K562 (cell line): Measurements from ENCODE around the gene CCDC9B. TPM values are rescaled to one million over a fixed set of nuclear protein-coding genes. Genes with fewer than 3 reads are reported as not detected.
A peak's percentile ranks its signal among the peaks of the same experiment; 100 is the strongest.

Source experiments
- CAMTA2 ChIP-seq: fragments of 250-450 bp; sonication (Bioruptor Pico); conservative IDR thresholded peaks from 2 replicates; pipeline ENCODE4 v1.5.1; 2022
- CBX1 ChIP-seq: sonication (generic); IDR thresholded peaks from 2 replicates; pipeline ENCODE4 v1.6.1; 2016; ENCODE audit warnings: antibody characterized with exemption, low read depth, mild to moderate bottlenecking
- CTBP1 ChIP-seq: fragments of 450-650 bp; IDR thresholded peaks from 2 replicates; pipeline ENCODE4 v1.6.1; 2016; ENCODE audit warnings: borderline replicate concordance
- DIDO1 ChIP-seq: fragments of 450-650 bp; IDR thresholded peaks from 2 replicates; pipeline ENCODE4 v1.6.1; 2016; ENCODE audit warnings: low read depth, missing biosample characterization, missing genetic modification characterization
- FIP1L1 ChIP-seq: fragments of 200-400 bp; formaldehyde crosslinking; IDR thresholded peaks from 2 replicates; pipeline ENCODE4 v1.6.1; 2018; ENCODE audit warnings: mild to moderate bottlenecking, low read depth, low read length; ENCODE audit not compliant: poor library complexity, severe bottlenecking
- FOXM1 ChIP-seq, 2 experiments: fragments of 450-650 bp in 1 of 2; sonication (generic) in 1 of 2; formaldehyde crosslinking in 1 of 2; IDR thresholded peaks; 2 replicates each; pipeline versions ENCODE4 v1.6.1 to v1.9.0; 2017 to 2022; ENCODE audit warnings: low read depth in 2 of 2, mild to moderate bottlenecking in 2 of 2, missing genetic modification reagents in 1 of 2, moderate library complexity in 1 of 2
- GTF2E2 ChIP-seq: fragments of 200-800 bp; sonication (Bioruptor generic); IDR thresholded peaks from 2 replicates; pipeline ENCODE4 v1.6.1; 2016; ENCODE audit warnings: missing genetic modification characterization, missing compliant biosample characterization
- HMG20B ChIP-seq: fragments of 250-450 bp; sonication (Bioruptor Pico); IDR thresholded peaks from 2 replicates; pipeline ENCODE4 v1.5.0; 2021; ENCODE audit warnings: mild to moderate bottlenecking
- L3MBTL2 ChIP-seq: fragments of 450-650 bp; IDR thresholded peaks from 2 replicates; pipeline ENCODE4 v1.6.1; 2016; ENCODE audit warnings: mild to moderate bottlenecking, moderate library complexity
- PHB ChIP-seq: fragments of 250-450 bp; sonication (Bioruptor Pico); IDR thresholded peaks from 2 replicates; pipeline ENCODE4 v1.5.0; 2021
- SMARCC2 ChIP-seq: fragments of 450-650 bp; IDR thresholded peaks from 2 replicates; pipeline ENCODE4 v1.6.1; 2017; ENCODE audit warnings: antibody characterized with exemption, moderate library complexity, mild to moderate bottlenecking, low read depth
- TAF7 ChIP-seq: fragments of 450-650 bp; IDR thresholded peaks from 2 replicates; pipeline ENCODE4 v1.6.1; 2016; ENCODE audit warnings: missing genetic modification characterization, missing compliant biosample characterization
- ZFX ChIP-seq: sonication (generic); formaldehyde crosslinking; IDR thresholded peaks from 2 replicates; pipeline ENCODE4 v1.8.0; 2022; ENCODE audit warnings: mild to moderate bottlenecking, missing genetic modification reagents, moderate library complexity
- ZNF12 ChIP-seq: sonication (generic); formaldehyde crosslinking; IDR thresholded peaks from 2 replicates; pipeline ENCODE4 v1.4.0; 2020; ENCODE audit warnings: mild to moderate bottlenecking, missing genetic modification reagents
- ZNF445 ChIP-seq: fragments of 250-450 bp; sonication (Bioruptor Pico); IDR thresholded peaks from 2 replicates; pipeline ENCODE4 v1.4.0; 2020; ENCODE audit warnings: low read depth, mild to moderate bottlenecking, moderate library complexity
- ZNF76 ChIP-seq: fragments of 250-450 bp; sonication (Bioruptor Pico); IDR thresholded peaks from 2 replicates; pipeline ENCODE4 v1.4.0; 2020; ENCODE audit warnings: mild to moderate bottlenecking, moderate library complexity, borderline replicate concordance
- polyA plus RNA-seq, 8 experiments: library from polyadenylated mRNA; depleted of rRNA in 4 of 8; stranded (reverse) in 5 of 8; unstranded in 3 of 8; fragments of >200 nt; fragmentation: Nextera tagmentation in 2 of 8; fragmentation: Illumina TruSeq in 1 of 8; extraction: Ambion mirVana in 2 of 8; extraction: Trizol in 1 of 8; gene quantifications; 2 replicates each; pipeline versions ENCODE4 v1.2.1 to v1.2.3, GENCODE V29; 2011 to 2014; ENCODE audit warnings: inconsistent platforms in 1 of 8, missing spikeins in 1 of 8
- total RNA-seq, 7 experiments: library from RNA; depleted of rRNA in 6 of 7; stranded (reverse); fragments of >200 nt in 6 of 7; fragmentation: Illumina TruSeq in 2 of 7; extraction: Trizol in 2 of 7; gene quantifications; 2 replicates each; pipeline versions ENCODE4 v1.2.1 to v1.2.3, GENCODE V29; 2011 to 2021; ENCODE audit warnings: low replicate concordance in 1 of 7
- TF ChIP-seq, protein P1 (sequence below): fragments of 450-650 bp; IDR thresholded peaks from 2 replicates; pipeline ENCODE4 v1.6.1; 2018; ENCODE audit not compliant: partially characterized antibody
- TF ChIP-seq, protein P2 (sequence below): fragments of 250-450 bp; sonication (Bioruptor Pico); IDR thresholded peaks from 2 replicates; pipeline ENCODE4 v1.5.0; 2021; ENCODE audit warnings: mild to moderate bottlenecking, borderline replicate concordance
- TF ChIP-seq, protein P3 (sequence below): sonication (generic); formaldehyde crosslinking; IDR thresholded peaks from 2 replicates; pipeline ENCODE4 v1.8.0; 2022; ENCODE audit warnings: mild to moderate bottlenecking, missing genetic modification reagents

The CCDC9B gene
- total and polyA plus RNA-seq, 9 of the 15 experiments (the other 6 are each of a cell fraction or from before 2014, with no cell fraction given): 0.01 to 0.47 (median 0.15) TPM; not detected in 1

DNA sequence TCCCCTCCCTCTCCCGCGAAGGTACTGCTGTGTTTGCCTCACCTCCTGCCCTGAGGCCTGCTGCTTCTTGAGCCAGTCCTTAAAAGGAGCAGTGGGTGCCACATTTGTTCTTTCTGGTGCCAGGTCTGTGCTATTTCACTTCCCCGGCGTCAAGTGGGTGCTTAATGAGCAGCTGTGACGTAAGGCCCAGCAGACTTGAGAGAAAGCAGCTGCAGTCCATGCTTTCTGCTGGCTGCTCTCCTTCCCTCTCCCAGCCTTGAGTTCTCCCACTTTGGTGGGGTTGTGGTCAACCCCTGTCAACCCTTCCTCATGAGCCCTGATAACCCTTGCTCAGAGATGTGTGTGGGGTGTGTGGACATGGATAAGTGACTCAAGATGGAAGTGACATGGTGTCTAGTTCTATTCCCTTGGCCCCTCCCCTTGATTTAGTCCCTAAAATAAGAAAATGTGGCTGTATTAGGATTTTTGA, 10.3 kb downstream of the CCDC9B start (continued):
- TF ChIP-seq, protein P1, sequence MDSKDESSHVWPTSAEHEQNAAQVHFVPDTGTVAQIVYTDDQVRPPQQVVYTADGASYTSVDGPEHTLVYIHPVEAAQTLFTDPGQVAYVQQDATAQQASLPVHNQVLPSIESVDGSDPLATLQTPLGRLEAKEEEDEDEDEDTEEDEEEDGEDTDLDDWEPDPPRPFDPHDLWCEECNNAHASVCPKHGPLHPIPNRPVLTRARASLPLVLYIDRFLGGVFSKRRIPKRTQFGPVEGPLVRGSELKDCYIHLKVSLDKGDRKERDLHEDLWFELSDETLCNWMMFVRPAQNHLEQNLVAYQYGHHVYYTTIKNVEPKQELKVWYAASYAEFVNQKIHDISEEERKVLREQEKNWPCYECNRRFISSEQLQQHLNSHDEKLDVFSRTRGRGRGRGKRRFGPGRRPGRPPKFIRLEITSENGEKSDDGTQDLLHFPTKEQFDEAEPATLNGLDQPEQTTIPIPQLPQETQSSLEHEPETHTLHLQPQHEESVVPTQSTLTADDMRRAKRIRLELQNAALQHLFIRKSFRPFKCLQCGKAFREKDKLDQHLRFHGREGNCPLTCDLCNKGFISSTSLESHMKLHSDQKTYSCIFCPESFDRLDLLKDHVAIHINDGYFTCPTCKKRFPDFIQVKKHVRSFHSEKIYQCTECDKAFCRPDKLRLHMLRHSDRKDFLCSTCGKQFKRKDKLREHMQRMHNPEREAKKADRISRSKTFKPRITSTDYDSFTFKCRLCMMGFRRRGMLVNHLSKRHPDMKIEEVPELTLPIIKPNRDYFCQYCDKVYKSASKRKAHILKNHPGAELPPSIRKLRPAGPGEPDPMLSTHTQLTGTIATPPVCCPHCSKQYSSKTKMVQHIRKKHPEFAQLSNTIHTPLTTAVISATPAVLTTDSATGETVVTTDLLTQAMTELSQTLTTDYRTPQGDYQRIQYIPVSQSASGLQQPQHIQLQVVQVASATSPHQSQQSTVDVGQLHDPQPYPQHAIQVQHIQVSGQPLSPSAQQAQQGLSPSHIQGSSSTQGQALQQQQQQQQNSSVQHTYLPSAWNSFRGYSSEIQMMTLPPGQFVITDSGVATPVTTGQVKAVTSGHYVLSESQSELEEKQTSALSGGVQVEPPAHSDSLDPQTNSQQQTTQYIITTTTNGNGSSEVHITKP: peak; percentile 48
- no peak for TF ChIP-seq ZNF76 (CRISPR knock-in tag)
- TF ChIP-seq CBX1: no peak
- no peak for TF ChIP-seq CAMTA2 (CRISPR knock-in tag)
- no peak for TF ChIP-seq PHB (CRISPR knock-in tag)
- TF ChIP-seq SMARCC2: no peak
- TF ChIP-seq L3MBTL2: peak; percentile 86
- no peak for TF ChIP-seq HMG20B (CRISPR knock-in tag)
- TF ChIP-seq, protein P2, sequence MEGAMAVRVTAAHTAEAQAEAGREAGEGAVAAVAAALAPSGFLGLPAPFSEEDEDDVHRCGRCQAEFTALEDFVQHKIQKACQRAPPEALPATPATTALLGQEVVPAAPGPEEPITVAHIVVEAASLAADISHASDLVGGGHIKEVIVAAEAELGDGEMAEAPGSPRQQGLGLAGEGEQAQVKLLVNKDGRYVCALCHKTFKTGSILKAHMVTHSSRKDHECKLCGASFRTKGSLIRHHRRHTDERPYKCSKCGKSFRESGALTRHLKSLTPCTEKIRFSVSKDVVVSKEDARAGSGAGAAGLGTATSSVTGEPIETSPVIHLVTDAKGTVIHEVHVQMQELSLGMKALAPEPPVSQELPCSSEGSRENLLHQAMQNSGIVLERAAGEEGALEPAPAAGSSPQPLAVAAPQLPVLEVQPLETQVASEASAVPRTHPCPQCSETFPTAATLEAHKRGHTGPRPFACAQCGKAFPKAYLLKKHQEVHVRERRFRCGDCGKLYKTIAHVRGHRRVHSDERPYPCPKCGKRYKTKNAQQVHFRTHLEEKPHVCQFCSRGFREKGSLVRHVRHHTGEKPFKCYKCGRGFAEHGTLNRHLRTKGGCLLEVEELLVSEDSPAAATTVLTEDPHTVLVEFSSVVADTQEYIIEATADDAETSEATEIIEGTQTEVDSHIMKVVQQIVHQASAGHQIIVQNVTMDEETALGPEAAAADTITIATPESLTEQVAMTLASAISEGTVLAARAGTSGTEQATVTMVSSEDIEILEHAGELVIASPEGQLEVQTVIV (CRISPR knock-in tag): no peak
- TF ChIP-seq, protein P3, sequence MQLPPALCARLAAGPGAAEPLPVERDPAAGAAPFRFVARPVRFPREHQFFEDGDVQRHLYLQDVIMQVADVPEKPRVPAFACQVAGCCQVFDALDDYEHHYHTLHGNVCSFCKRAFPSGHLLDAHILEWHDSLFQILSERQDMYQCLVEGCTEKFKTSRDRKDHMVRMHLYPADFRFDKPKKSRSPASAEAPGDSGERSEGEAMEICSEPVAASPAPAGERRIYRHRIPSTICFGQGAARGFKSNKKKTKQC (CRISPR knock-in tag): no peak
- no peak for TF ChIP-seq ZNF12 (CRISPR knock-in tag)
- TF ChIP-seq GTF2E2: no peak
- TF ChIP-seq ZNF445 (CRISPR knock-in tag): no peak
- no peak for TF ChIP-seq DIDO1
- TF ChIP-seq TAF7 (tag): no peak
- TF ChIP-seq ZFX (CRISPR knock-in tag): peak; percentile 35; the same call in 1 of the 2 replicates
- no peak for TF ChIP-seq FOXM1 (IDR thresholded peaks at IDR 0.05; ENCODE audit: low read depth)
- TF ChIP-seq FOXM1 (CRISPR knock-in tag; IDR thresholded peaks at IDR 0.05; ENCODE audit: low read depth): no peak
- peak; percentile 42; the same call in 1 of the 2 replicates for TF ChIP-seq CTBP1
- no peak for TF ChIP-seq FIP1L1
